Endothelial cell of umbilical vein (primary cell): ENCODE measurements around the gene ENOX2. TPM values are rescaled to one million over a fixed set of nuclear protein-coding genes. Genes with fewer than 3 reads are reported as not detected.

ENCODE experiments used
- BruUV-seq: library from RNA; stranded (reverse); fragments of 400-500 nt; replicated peaks from 2 replicates; lab custom pipeline; 2021; lab: Mats Ljungman, UMichigan
- CTCF ChIA-PET: fragments of 300-600, 350-600 bp; sonication (Branson Sonifier 250); formaldehyde crosslinking; loops from one replicate; lab custom pipeline; 2021; ENCODE audit warnings: antibody characterized with exemption, inconsistent platforms; lab: Charles Lee
- POLR2A ChIA-PET: fragments of 300-600, 350-600 bp; sonication (Branson Sonifier 250); formaldehyde crosslinking; loops from one replicate; lab custom pipeline; 2021; ENCODE audit warnings: antibody characterized with exemption, inconsistent platforms; lab: Charles Lee
- DNase-seq: peaks from one replicate; pipeline ENCODE4 v3.0.0-alpha.2; 2011; ENCODE audit warnings: low read depth, low spot score
- FAIRE-seq: peaks from 2 replicates; lab custom pipeline; 2011; peaks lifted over from hg19 to GRCh38; lab: Jason Lieb, UNC
- H2AFZ ChIP-seq: 2 replicates; pipeline ENCODE4 v1.6.0; 2012; ENCODE audit warnings: low read depth, low read length, control low read depth, inconsistent platforms
- H3K27ac ChIP-seq: 2 replicates; pipeline ENCODE4 v1.5.1; 2011; ENCODE audit warnings: low read depth, mild to moderate bottlenecking, control low read depth, low read length, moderate library complexity; ENCODE audit not compliant: insufficient read depth
- H3K27me3 ChIP-seq, 2 experiments: 2 replicates each; pipeline versions ENCODE4 v1.6.0 to v1.6.1; 2011; ENCODE audit warnings: low read length in 2 of 2, mixed read lengths in 1 of 2; ENCODE audit not compliant: control insufficient read depth in 2 of 2, insufficient read depth in 2 of 2
- H3K36me3 ChIP-seq, 2 experiments: 2 replicates in 1 of 2; 3 replicates in 1 of 2; pipeline ENCODE4 v1.5.1; 2011; ENCODE audit warnings: low read length in 2 of 2, mild to moderate bottlenecking in 1 of 2, moderate library complexity in 1 of 2; ENCODE audit not compliant: control insufficient read depth in 2 of 2, insufficient read depth in 2 of 2; ENCODE audit errors: extremely low read depth in 1 of 2
- H3K4me1 ChIP-seq: 3 replicates; pipeline ENCODE4 v1.5.1; 2011; ENCODE audit warnings: mild to moderate bottlenecking, low read length; ENCODE audit not compliant: control insufficient read depth, insufficient read depth; ENCODE audit errors: extremely low read depth
- H3K4me2 ChIP-seq: 2 replicates; pipeline ENCODE4 v1.6.1; 2011; ENCODE audit warnings: low read length, control low read depth, mixed read lengths; ENCODE audit not compliant: insufficient read depth
- H3K4me3 ChIP-seq, 3 experiments: fragments of 200-600 bp in 1 of 3; sonication (generic), shearing (Covaris generic) in 1 of 3; replicated peaks in 1 of 3; 2 replicates each; pipeline ENCODE4 v1.5.1; 2011 to 2016; ENCODE audit warnings: control low read depth in 3 of 3, low read length in 3 of 3, mild to moderate bottlenecking in 2 of 3, inconsistent platforms in 1 of 3, low read depth in 1 of 3, moderate library complexity in 1 of 3; ENCODE audit not compliant: insufficient read depth in 1 of 3
- H3K79me2 ChIP-seq: 2 replicates; pipeline ENCODE4 v1.6.0; 2012; ENCODE audit warnings: low read length, inconsistent platforms; ENCODE audit not compliant: control insufficient read depth, insufficient read depth
- H3K9ac ChIP-seq: replicated peaks from 2 replicates; pipeline ENCODE3; 2011; ENCODE audit warnings: low read length, control low read depth; ENCODE audit not compliant: insufficient read depth; ENCODE audit errors: extremely low read depth
- H3K9me1 ChIP-seq: replicated peaks from 3 replicates; pipeline ENCODE4 v1.6.0; 2011; ENCODE audit warnings: mild to moderate bottlenecking, low read length; ENCODE audit not compliant: control insufficient read depth, insufficient read depth; ENCODE audit errors: extremely low read depth
- H3K9me3 ChIP-seq: replicated peaks from 2 replicates; pipeline ENCODE4 v1.5.1; 2012; ENCODE audit warnings: low read length, inconsistent platforms; ENCODE audit not compliant: control insufficient read depth, insufficient read depth
- H4K20me1 ChIP-seq: replicated peaks from 2 replicates; pipeline ENCODE3; 2011; ENCODE audit warnings: mild to moderate bottlenecking, low read length; ENCODE audit not compliant: control insufficient read depth, insufficient read depth; ENCODE audit errors: extremely low read depth
- CTCF ChIP-seq, 2 donors: IDR thresholded peaks; 1 replicate in 1 of 2; 2 replicates in 1 of 2; pipeline ENCODE4 v1.5.1; 2011; ENCODE audit warnings: low read length in 2 of 2, mild to moderate bottlenecking in 2 of 2, moderate library complexity in 2 of 2, control low read depth in 1 of 2, inconsistent platforms in 1 of 2, low read depth in 1 of 2; ENCODE audit not compliant: insufficient read depth in 1 of 2; ENCODE audit errors: extremely low read depth in 1 of 2
- EZH2 ChIP-seq: IDR thresholded peaks from 2 replicates; pipeline ENCODE4 v1.6.1; 2012; ENCODE audit warnings: borderline replicate concordance, low read depth, mild to moderate bottlenecking, moderate library complexity, low read length, inconsistent platforms; ENCODE audit not compliant: severe bottlenecking
- FOS ChIP-seq: IDR thresholded peaks from 2 replicates; pipeline ENCODE4 v1.6.1; 2011; ENCODE audit warnings: mild to moderate bottlenecking, low read length, moderate library complexity, borderline replicate concordance; ENCODE audit not compliant: insufficient read depth
- GATA2 ChIP-seq: IDR thresholded peaks from 2 replicates; pipeline ENCODE4 v1.7.0; 2011; ENCODE audit warnings: low read depth, mild to moderate bottlenecking, moderate library complexity, mixed read lengths, low read length; ENCODE audit not compliant: insufficient read length, insufficient read depth
- JUN ChIP-seq: IDR thresholded peaks from 2 replicates; pipeline ENCODE4 v1.6.1; 2011; ENCODE audit warnings: borderline replicate concordance, low read depth; ENCODE audit not compliant: insufficient read length, insufficient read depth
- MAX ChIP-seq: IDR thresholded peaks from 2 replicates; pipeline ENCODE4 v1.6.1; 2011; ENCODE audit not compliant: insufficient read depth, insufficient read length
- MYC ChIP-seq: IDR thresholded peaks from one replicate; pipeline ENCODE4 v1.6.1; 2011; ENCODE audit warnings: mild to moderate bottlenecking, low read depth, low read length
- POLR2A ChIP-seq: IDR thresholded peaks from 2 replicates; pipeline ENCODE4 v1.6.1; 2012; ENCODE audit warnings: low read depth, mild to moderate bottlenecking, control low read depth, low read length
- POLR2AphosphoS5 ChIP-seq: IDR thresholded peaks from 2 replicates; pipeline ENCODE4 v1.6.1; 2012; ENCODE audit warnings: low read depth, mild to moderate bottlenecking, control low read depth, low read length, moderate library complexity; ENCODE audit not compliant: insufficient read depth
- dilution Hi-C: fragments of 300-500 bp; cut with MboI; formaldehyde crosslinking; loops from one replicate; pipeline ENCODE4 v1.15.0; 2019; ENCODE audit warnings: low sequenced_read_pairs; ENCODE audit not compliant: extremely low pct_ligation_motif_present
- intact Hi-C: fragments of 100-400 bp; cut with micrococcal nuclease; formaldehyde crosslinking; loops from one replicate; pipeline ENCODE4 v1.10.0; 2022
- polyA plus RNA-seq, 4 experiments: library from polyadenylated mRNA; depleted of rRNA in 3 of 4; stranded (reverse) in 3 of 4; unstranded in 1 of 4; fragments of >200 nt; gene quantifications; 2 replicates each; pipeline versions ENCODE4 v1.2.1 to v1.2.3, GENCODE V29; 2011 to 2012; ENCODE audit warnings: missing spikeins in 1 of 4
- total RNA-seq: library from RNA; stranded (reverse); gene quantifications from 2 replicates; pipeline ENCODE4 v1.2.3, GENCODE V29; 2021

ENOX2 gene
- total and polyA plus RNA-seq, 2 donors (not counting 3 experiments of a cell fraction or from before 2014, with no cell fraction given), result 5.5 to 13.1 TPM

- Histone ChIP-seq H3K36me3 (no peaks in the 10 kb centered on the region), H3K9ac (no peak overlapping the region), H4K20me1 (no peaks in the 10 kb centered on the region), H3K4me2 (no peak overlapping the region), H3K9me1 (no peaks in the 10 kb centered on the region), H2AFZ (no peak overlapping the region), H3K4me1 (peaks cover 4% of the 10 kb centered on the region), H3K27ac (no peak overlapping the region), H3K27me3 (no peaks in the 10 kb centered on the region), H3K79me2 (no peaks in the 10 kb centered on the region), H3K4me3 (no peak overlapping the region), H3K9me3 (no peaks in the 10 kb centered on the region)
- TF ChIP-seq POLR2AphosphoS5 (no peak), MAX (no peak), GATA2 (no peak), FOS (no peak), POLR2A (no peak), EZH2 (no peak), JUN (no peak), CTCF (IDR thresholded peaks at IDR 0.05; ENCODE audit: extremely low read depth in 1 of 2, insufficient read depth in 1 of 2, low read depth in 1 of 2, low read length in 2 of 2) (no peak), MYC (no peak)
- ChIA-PET CTCF (no interaction called here), POLR2A (no interaction called here)
- intact Hi-C loops, result no loop called here
- BruUV-seq, result no TSS peak
- DNase-seq (no peak), FAIRE-seq (no peak)
- dilution Hi-C loops, result no loop called here
Measured at GRCh38 chrX:130830599-130831346, 72.2 kb downstream of the ENOX2 start.
